GM10266 (cell line): ENCODE measurements around the gene MYOT.

Experiments used
- DNase-seq: peaks from one replicate; pipeline ENCODE4 v3.0.0; 2012; ENCODE audit errors: extremely low spot score
- TF ChIP-seq, protein P1 (sequence below): IDR thresholded peaks from 2 replicates; pipeline ENCODE4 v1.5.1; 2012; ENCODE audit warnings: mild to moderate bottlenecking, low read depth; ENCODE audit not compliant: control insufficient read depth, insufficient read depth; ENCODE audit errors: missing control alignments

The MYOT gene

DNA sequence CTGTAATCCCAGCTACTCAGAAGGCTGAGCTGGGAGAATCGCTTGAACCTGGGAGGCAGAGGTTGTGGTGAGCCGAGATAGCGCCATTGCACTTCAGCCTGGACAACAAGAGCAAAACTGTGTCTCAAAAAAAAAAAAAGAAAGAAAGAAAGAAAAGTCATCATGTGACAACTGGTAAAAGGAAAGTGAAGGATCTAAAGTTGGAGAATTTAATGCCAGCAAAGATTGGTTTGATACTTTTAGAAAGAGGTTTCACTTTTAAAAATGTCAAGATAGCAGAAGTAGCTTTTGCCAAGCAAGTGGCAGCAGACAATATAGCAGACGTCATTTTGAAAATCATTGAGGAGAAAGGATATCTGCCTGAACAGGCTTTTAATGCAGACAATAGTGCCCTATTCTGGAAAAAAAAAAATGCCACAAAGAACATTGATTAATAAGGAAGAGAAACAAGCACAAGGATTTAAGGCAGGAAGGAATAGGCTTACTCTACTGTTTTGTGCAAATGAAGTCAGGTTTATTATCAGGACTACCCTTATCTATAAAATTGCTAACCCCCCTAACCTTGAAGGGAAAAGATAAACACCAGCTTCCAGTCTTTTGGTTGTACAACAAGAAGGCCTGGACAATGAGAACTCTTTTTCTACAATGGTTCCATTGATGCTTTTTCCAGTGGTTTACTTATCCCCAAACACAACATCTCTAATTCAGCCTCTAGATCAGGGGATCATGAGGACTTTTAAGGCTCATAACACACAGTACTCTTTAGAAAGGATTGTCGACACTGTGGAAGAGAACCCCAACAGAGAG is 33.6 kb downstream of the MYOT start:
- TF ChIP-seq, protein P1, sequence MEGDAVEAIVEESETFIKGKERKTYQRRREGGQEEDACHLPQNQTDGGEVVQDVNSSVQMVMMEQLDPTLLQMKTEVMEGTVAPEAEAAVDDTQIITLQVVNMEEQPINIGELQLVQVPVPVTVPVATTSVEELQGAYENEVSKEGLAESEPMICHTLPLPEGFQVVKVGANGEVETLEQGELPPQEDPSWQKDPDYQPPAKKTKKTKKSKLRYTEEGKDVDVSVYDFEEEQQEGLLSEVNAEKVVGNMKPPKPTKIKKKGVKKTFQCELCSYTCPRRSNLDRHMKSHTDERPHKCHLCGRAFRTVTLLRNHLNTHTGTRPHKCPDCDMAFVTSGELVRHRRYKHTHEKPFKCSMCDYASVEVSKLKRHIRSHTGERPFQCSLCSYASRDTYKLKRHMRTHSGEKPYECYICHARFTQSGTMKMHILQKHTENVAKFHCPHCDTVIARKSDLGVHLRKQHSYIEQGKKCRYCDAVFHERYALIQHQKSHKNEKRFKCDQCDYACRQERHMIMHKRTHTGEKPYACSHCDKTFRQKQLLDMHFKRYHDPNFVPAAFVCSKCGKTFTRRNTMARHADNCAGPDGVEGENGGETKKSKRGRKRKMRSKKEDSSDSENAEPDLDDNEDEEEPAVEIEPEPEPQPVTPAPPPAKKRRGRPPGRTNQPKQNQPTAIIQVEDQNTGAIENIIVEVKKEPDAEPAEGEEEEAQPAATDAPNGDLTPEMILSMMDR: no peak
- no peak for DNase-seq

DNA sequence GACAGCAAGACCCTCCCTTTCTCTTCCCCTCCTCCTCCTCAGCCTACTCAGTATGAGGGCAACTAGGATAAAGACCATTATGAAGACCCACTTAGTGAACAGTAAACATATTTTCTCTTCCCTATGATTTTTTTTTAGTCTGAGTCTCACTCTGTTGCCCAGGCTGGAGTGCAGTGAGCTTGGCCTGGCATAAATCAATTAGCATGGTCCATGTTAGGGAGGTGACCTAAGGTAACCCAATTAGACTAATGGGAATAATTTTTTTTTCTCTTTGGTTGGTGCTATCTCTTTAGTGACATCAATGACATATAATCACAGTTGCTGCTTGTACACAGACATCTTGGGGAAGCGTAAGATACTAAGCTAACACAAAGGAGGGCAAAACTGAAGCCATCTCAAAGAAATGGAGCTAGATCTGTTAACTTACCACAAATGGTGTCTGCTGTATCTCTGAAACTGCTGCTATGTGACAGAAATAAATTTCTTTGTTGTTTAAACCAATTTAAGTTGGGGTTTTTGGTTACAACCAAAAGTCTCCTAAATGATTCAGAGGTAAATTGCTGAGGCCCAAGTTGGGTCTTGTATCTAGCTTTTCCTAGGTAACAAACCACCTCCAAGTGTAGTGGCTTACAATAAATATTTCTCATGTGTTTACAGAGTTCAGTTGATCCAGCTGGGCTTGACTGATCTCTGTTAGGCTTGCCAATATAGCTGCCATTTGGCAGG is 34.9 kb downstream of the MYOT start:
- TF ChIP-seq, protein P1: no peak
- DNase-seq: no peak

DNA sequence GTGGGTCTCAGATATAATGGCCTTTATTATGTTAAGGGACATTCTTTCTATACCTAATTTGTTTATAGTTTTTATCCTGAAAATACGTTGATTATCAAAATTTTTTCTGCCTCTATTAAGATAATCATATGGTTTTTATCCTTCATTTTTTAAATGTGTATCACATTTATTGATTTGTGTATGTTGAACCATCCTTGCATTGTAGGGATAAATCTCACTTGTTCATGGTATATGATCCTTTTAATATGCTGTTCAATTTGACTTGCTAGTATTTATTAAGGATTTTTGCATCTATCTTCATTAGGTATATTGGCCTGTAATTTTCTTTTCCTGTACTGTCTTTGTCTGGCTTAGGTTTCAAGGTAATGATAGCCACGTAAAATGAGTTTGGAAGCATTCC is 47.1 kb downstream of the MYOT start:
- DNase-seq: no peak
- TF ChIP-seq, protein P1: no peak

DNA sequence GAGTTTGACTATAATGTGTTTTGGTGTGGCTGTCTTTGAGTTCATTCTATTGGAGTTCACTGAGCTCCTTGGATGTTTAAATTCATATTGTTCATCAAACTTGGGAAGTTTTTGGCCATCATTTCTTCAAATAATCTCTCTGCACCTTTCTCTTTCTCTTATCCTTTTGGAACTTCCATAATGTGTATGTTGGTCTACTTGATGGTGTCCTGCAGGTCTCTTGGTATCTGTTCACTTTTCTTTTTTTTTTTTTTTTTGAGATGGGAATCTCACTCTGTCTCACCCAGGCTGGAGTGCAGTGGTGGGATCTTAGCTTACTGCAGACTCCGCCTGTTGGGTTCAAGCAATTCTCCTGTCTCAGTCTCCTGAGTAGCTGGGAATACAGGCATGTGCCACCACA is 49.3 kb downstream of the MYOT start:
- TF ChIP-seq, protein P1: no peak
- no peak for DNase-seq

DNA sequence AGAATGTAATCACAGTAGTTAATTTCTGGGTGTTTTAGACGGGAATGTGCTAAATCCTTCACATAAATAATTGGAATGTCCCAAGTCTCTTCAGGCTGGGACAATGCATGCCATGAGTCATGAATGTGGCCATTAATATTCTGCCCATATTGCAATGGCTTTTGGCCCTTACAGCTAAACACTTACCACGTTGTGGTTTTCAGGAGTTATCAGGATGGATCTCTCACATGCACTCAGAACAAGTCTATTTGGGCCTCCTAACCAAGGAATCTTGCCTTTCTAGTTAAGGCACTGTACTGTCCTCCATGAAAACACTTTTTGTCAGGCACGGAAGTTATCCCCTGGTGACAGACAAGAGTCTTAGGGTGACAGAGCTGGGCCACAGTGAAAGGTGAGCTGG is 54.3 kb downstream of the MYOT start:
- DNase-seq: no peak
- TF ChIP-seq, protein P1: no peak

DNA sequence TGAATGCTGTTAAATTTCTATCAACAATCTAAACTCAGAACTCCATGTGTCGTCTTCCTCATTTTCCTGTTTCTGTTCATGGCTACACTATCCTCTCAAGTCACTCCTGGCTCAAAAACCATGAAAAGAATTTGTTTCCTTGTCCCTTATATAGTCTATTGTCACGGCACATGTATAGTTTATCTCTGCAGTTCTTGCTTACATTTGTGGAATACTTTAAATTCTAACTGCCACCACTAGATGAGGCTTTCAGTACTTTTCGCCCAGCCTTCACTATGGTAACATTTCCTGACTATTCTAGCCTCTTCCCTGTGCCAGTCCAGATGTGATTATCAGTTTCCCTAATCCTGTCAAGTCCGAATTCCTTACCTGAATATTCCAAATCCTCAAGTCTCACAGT is 56.2 kb downstream of the MYOT start:
- no peak for DNase-seq
- TF ChIP-seq, protein P1: no peak

DNA sequence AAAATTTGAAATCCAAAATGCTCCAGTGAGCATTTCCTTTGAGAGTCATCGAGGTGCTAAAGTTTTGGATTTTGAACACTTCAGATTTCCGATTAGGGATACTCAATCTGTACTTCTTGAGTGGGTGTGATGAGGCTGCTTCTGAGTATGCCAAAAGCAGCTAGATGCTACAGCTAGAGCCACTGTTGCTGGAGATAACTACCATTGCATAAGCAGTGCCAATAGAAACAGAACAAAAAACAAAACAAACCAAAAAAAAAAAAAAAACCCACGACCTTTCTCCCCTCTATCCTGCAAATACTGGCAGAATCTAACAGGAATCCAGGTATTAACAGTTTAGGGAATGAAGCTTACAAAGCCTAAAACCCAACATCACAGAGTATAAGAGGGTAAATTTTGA is 65.1 kb downstream of the MYOT start:
- TF ChIP-seq, protein P1: no peak
- DNase-seq: no peak
